Stimulated activated naive CD8-positive, alpha-beta T cell treated with anti-CD3 and anti-CD28 coated beads, Interleukin-15, Interleukin-2, amounts not matched to agents 100 ng/mL and 50 ng/mL, for 24 hours (primary cell): ENCODE results near the gene VPS13D.
A peak's percentile ranks its signal among the peaks of the same experiment; 100 is the strongest.
"Not testable (repeated sequence)": the region's sequence is repeated elsewhere in the genome, so short reads cannot be mapped to it uniquely, and the experiment has no call there.

Source experiments
- H3K27ac Mint-ChIP-seq: one replicate; pipeline ENCODE4 v1.8.0; 2021; ENCODE audit warnings: mild to moderate bottlenecking, mixed read lengths
- H3K27me3 Mint-ChIP-seq: one replicate; pipeline ENCODE4 v1.8.0; 2021; ENCODE audit warnings: mixed read lengths
- H3K36me3 Mint-ChIP-seq: one replicate; pipeline ENCODE4 v1.8.0; 2021; ENCODE audit warnings: low read depth, mixed read lengths
- H3K4me1 Mint-ChIP-seq: one replicate; pipeline ENCODE4 v1.8.0; 2021; ENCODE audit warnings: low read depth, mixed read lengths
- H3K4me3 Mint-ChIP-seq: one replicate; pipeline ENCODE4 v1.8.0; 2021; ENCODE audit warnings: mild to moderate bottlenecking, mixed read lengths
- H3K9me3 Mint-ChIP-seq: one replicate; pipeline ENCODE4 v1.8.0; 2021; ENCODE audit warnings: mixed read lengths

The VPS13D gene

DNA sequence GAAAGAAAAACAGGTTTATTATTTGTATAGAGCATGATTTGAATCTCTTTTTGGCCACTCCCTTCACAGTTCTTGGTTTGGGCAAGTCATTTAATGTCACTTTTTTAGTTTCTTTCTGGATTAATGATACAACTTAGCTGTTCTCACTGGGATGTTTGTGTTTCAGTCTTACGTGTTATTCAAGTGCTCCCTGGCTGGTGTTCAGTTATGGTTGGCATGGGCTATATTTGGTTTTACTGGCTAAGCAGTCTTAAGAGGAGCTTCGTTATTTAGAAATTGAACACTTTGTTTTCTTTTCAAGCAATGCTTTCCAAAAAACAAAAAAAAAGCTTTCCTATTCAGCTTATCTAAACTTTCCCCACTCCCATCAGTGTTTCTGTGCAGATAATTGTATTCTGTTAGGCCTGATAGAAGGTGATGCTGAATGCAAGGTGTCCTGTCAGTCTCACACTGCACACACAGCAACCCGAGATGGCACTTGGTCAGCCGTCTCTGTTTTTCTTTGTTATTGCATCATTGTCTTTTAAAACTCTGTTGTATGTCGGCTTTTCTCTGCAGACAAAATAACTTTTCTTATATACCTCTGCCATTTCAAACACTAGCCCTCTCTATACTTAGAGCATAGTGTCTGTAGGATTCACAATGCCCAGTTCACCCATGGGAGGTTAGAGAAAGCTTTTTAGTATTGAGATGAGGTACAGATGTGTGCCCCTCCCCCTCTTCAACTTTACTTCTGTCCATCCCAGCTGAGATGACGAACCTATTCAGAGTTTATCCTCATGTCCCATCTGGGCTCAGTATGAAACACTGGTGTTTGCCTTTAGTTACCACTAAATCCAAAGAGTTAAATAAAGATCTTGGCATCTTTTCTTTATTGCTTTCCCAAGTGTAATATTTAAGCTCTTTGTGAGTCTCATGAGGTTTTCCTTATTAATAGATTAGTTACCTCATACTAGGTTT is 80.2 kb downstream of the VPS13D start:
- H3K27ac Mint-ChIP-seq: peak overlapping the region; percentile 54
- H3K9me3 Mint-ChIP-seq: no peaks in the 10 kb centered on the region
- no peaks in the 10 kb centered on the region for H3K27me3 Mint-ChIP-seq
- no peak overlapping the region for H3K4me3 Mint-ChIP-seq
- peaks cover 2% of the 10 kb centered on the region for H3K4me1 Mint-ChIP-seq
- H3K36me3 Mint-ChIP-seq: peaks cover 74% of the 10 kb centered on the region

DNA sequence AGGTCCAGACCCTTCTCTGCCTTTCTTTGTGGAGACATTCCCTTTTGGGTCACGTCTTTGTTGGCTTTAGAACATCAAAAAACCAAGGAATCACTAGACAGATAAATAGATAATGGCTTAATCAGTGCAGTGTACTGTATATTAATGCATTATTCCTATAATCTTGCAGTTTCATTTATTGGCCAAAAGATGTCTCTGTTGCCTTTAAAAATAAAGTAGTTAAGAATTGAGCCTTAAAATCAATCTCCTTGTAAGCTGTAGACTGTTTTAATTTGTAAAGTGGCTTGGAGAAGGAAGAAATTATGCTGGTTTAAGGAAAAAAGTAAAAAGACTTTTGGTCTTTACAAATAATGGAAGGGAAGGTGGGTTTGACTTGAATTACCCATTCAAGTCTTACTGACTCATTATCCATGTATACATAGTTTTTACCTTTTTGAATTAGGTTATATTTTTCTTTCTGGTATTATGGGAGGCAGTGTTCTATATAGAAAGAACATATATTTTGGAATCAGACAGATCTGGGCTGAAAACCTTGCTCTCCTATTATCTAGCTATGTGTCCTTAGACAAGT is 84.6 kb downstream of the VPS13D start:
- Mint-ChIP-seq H3K9me3 (no peaks in the 10 kb centered on the region), H3K36me3 (peaks cover 62% of the 10 kb centered on the region), H3K4me1 (peaks cover 6% of the 10 kb centered on the region), H3K4me3 (no peak overlapping the region), H3K27me3 (no peaks in the 10 kb centered on the region), H3K27ac (peak overlapping the region; percentile 14)

DNA sequence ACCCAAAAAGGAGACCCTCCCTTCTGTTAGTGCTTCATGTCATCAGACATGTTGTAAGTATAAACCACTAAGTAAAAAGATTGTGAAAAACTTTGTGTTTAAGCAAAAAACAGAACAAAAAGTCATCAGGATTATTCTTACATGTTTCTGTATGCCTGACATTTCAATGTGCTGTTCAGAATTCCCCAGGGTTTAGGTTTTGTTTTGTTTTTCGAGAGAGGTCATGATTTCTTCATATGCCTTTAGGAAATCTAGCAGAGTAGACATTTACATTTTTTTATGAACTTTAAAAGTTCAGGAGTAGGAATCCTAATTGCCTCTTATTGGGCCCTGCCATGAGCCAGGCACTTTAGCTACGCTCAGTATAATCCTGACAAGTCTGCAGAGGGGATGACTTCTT is 85.3 kb downstream of the VPS13D start:
- no peak overlapping the region for H3K4me3 Mint-ChIP-seq
- H3K4me1 Mint-ChIP-seq: peaks cover 6% of the 10 kb centered on the region
- H3K27me3 Mint-ChIP-seq: no peaks in the 10 kb centered on the region
- peaks cover 64% of the 10 kb centered on the region for H3K36me3 Mint-ChIP-seq
- no peaks in the 10 kb centered on the region for H3K9me3 Mint-ChIP-seq
- H3K27ac Mint-ChIP-seq: peak overlapping the region; percentile 56

DNA sequence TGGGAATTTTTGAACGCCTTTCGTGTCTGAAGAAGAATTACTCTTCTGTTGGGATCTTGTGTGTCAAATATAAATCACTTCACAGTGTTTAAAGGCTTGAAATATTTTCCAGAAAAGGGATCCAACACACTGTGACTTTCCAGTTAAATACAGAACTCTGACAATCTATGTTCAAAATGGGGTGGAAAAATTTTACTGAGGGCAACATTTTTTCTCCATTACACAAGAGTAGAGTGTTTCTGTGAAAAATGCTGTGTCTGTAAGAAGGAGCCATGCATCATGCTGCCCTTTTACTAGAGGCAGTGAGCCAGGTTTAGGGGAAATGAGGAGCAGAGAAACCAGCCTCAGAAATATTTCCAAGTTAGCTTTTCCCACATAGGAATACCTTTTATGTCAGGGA is 86.5 kb downstream of the VPS13D start:
- peaks cover 10% of the 10 kb centered on the region for H3K4me1 Mint-ChIP-seq
- no peak overlapping the region for H3K4me3 Mint-ChIP-seq
- peaks cover 68% of the 10 kb centered on the region for H3K36me3 Mint-ChIP-seq
- H3K27ac Mint-ChIP-seq: no peak overlapping the region
- no peaks in the 10 kb centered on the region for H3K9me3 Mint-ChIP-seq
- no peaks in the 10 kb centered on the region for H3K27me3 Mint-ChIP-seq

DNA sequence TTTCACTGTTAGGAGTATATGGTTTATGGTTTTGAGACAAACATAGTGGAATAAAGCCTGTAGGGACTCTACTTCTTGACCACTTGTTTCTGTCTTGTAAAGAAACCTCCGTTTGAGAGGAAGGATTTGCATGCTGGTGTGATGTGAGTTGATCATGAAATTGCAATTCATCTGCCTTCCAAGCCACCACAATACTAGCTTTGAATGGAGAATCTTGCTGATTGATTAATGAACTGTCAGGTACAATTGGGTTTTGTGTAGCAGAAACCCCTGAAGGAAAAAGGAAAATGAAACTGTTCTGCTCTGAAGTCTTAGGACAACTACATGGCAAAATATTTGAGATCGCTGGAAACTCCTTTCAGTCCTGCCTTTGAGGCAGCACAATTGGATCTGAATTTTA is 90.7 kb downstream of the VPS13D start:
- Mint-ChIP-seq H3K4me3 (no peak overlapping the region), H3K27ac (no peak overlapping the region), H3K4me1 (peaks cover 4% of the 10 kb centered on the region), H3K36me3 (peaks cover 59% of the 10 kb centered on the region), H3K9me3 (no peaks in the 10 kb centered on the region), H3K27me3 (no peaks in the 10 kb centered on the region)

DNA sequence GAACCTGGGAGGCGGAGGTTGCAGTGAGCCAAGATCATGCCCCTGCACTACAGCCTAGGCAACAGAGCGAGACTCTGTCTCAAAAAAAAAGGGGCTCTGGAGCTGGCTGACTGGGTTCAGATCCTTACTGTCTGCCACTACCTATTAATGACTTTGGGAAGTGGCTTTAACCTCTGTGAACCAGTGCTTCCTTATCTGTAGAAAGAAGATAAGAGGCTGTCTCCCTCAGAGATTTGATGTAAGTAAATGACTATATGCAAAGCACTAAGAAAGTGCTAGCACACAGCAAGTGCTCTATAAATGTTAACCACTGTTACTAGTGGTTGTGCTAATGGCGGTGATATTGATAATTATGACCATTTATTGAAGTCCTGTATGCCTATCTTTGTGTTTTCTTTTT is 94.6 kb downstream of the VPS13D start:
- Mint-ChIP-seq H3K4me3 (no peak overlapping the region), H3K27ac (no peak overlapping the region), H3K9me3 (no peaks in the 10 kb centered on the region), H3K4me1 (peaks cover 9% of the 10 kb centered on the region), H3K36me3 (peaks cover 58% of the 10 kb centered on the region), H3K27me3 (no peaks in the 10 kb centered on the region)

DNA sequence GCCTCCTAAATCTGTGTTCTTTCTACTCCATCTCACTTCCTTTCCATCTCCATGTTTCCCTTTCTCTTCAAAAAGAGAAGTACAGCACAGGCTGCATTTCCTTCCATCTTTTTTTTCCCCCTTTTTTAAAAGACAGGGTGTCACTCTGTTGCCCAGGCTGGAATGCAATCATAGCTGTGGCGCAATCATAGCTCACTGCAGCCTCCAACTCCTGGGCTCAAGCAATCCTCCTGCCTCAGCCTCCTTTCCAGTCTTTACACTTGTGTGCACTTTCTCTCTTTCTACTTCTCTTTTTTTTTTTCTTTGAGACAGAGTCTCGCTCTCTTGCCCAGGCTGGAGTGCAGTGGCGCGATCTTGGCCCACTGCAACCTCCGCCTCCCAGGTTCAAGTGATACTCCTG is 95.1 kb downstream of the VPS13D start:
- not testable (repeated sequence) for H3K27me3 Mint-ChIP-seq, H3K4me3 Mint-ChIP-seq, H3K4me1 Mint-ChIP-seq, H3K27ac Mint-ChIP-seq, H3K9me3 Mint-ChIP-seq
- H3K36me3 Mint-ChIP-seq: peaks cover 56% of the 10 kb centered on the region

DNA sequence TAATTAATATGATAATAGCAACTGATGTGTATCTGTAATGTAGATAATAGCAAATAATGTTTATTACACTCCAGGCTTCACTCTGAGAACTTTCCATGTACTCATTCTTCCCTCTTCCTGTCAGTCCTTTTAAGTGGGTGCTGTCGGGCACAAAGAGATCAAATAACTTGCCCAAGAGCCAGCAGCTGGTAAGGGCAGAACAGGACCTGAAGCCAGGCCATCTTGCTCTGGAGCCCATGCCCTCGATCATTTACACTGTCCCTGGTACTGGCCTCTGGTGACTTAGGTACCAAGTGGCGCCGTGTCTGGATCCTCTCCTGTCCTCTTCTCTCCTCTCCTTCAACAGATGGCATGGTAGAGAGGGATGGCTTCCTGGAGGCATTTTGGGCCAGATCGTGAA is 97.2 kb downstream of the VPS13D start:
- H3K36me3 Mint-ChIP-seq: peaks cover 49% of the 10 kb centered on the region
- no peaks in the 10 kb centered on the region for H3K27me3 Mint-ChIP-seq
- H3K27ac Mint-ChIP-seq: no peak overlapping the region
- no peaks in the 10 kb centered on the region for H3K9me3 Mint-ChIP-seq
- H3K4me3 Mint-ChIP-seq: no peak overlapping the region
- H3K4me1 Mint-ChIP-seq: peaks cover 6% of the 10 kb centered on the region

DNA sequence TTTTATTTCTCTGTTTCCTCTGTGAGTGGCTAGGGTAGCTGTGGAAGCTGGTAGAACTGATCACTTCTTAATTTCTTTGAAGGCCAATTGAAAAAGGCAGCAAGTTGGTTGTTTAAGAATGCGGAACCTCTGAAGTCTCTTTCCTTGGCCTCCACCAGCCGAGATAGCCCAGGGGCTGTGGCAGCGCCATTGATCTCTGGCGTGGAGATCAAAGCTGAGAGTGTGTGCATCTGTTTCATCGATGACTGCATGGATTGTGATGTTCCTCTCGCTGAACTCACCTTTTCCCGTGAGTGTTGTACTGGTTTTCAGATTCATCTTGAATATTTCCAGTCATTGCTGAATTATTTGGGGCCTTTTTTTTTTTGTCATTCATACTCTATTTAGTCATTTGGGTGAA is 97.7 kb downstream of the VPS13D start:
- peaks cover 48% of the 10 kb centered on the region for H3K36me3 Mint-ChIP-seq
- no peaks in the 10 kb centered on the region for H3K9me3 Mint-ChIP-seq
- no peaks in the 10 kb centered on the region for H3K27me3 Mint-ChIP-seq
- H3K4me3 Mint-ChIP-seq: no peak overlapping the region
- H3K27ac Mint-ChIP-seq: peak overlapping the region; percentile 18
- peaks cover 6% of the 10 kb centered on the region for H3K4me1 Mint-ChIP-seq

DNA sequence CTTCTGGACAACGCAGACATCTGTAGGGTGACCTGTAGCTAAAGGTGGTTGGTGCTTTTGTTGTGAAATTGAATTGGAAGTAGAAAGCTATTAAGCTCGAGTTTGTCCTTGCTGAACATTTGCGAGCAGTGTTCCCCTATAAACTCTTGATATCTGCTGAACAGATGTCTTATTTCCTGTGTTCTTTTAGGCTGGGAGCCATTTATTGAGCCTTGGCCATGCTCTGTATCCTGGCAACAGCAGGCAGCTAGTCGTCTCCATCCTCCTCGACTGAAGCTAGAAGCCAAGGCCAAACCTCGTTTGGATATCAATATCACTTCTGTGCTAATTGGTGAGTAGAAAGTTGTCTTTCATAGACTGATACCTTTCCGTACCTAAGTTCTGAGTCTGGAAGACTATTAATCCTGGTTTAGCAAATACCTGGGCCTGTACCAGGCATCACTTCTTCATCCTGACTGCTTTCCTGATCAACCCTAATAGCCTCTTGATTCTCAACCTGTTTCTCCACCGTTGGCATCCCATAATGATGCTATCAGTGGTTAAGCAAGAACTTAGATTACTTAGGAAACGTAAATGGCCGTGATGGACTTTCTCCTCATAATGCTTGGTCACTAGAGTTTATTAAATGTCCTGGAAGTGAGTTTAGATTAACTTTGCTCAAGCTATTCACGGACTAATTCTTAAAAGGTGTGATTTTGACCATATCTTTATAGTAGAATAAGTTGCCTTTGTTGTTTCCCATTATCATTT is 103.4 kb downstream of the VPS13D start:
- no peak overlapping the region for H3K27ac Mint-ChIP-seq

DNA sequence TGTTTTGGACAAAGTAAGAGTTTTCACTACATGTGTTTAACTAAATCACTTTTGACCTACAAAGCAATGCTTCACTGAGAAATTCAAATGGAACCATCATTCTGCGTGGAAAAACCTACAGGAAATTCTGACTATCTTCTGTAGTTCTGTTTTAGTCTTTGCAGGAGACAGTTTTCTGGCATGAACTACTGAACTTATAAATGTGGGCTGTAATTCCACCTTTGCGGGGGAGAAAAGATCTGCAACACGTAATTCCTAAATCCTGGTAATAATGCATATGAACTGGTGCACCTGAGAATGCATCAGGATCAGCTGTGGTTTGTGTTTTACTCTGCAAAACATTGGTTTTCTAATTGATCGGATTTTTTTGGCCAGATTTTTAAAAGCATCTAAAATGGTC is 106.0 kb downstream of the VPS13D start:
- Mint-ChIP-seq H3K4me3 (no peak overlapping the region), H3K27ac (no peak overlapping the region), H3K9me3 (no peaks in the 10 kb centered on the region), H3K36me3 (peaks cover 83% of the 10 kb centered on the region), H3K4me1 (peaks cover 23% of the 10 kb centered on the region), H3K27me3 (no peaks in the 10 kb centered on the region)

More for the DNA sequence above, 103.4 kb downstream of the VPS13D start:
- no peaks in the 10 kb centered on the region for H3K27me3 Mint-ChIP-seq
- no peak overlapping the region for H3K4me3 Mint-ChIP-seq
- H3K9me3 Mint-ChIP-seq: no peaks in the 10 kb centered on the region
- H3K36me3 Mint-ChIP-seq: peaks cover 73% of the 10 kb centered on the region
- peaks cover 12% of the 10 kb centered on the region for H3K4me1 Mint-ChIP-seq

DNA sequence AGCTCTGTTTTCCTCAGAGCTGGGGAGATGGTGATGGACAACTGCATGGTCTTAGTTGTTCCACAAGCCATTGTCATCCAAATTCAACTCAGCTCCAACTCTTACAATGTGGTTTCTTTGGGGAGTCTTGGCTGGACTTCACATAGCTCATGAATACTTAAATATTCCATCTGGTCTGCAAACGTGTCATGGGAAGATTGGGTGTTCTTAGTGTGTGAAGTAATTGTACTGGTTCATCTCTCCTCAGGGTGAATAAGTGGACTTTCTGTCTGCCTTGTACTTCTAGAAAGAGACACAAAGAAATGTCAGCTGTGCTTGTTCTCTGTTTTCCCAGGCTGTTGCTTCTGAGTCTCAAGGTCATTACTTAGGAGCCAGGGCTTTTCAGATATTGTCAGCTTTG is 106.6 kb downstream of the VPS13D start:
- Mint-ChIP-seq H3K27me3 (no peaks in the 10 kb centered on the region), H3K36me3 (peaks cover 85% of the 10 kb centered on the region), H3K4me3 (no peak overlapping the region), H3K4me1 (peaks cover 29% of the 10 kb centered on the region), H3K27ac (no peak overlapping the region), H3K9me3 (no peaks in the 10 kb centered on the region)

DNA sequence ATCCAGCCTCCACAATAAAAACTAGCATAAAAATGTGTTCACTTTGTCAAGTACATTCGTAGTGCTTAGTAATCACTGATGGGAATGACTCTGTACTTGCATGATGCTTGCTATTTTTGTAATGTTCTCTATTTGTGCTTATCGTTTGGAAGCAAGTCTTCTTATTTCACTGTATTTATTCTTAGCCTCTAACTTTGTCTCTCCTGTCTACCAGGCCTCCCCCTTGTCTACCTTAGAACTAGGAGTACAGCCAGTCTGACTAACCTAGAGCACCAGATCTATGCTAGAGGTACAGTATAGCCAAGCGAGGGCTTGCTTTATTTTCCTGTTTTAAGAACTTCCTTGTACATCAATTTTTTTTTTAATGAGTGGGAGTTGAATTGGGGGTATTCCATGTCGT is 108.2 kb downstream of the VPS13D start:
- H3K27ac Mint-ChIP-seq: no peak overlapping the region

DNA sequence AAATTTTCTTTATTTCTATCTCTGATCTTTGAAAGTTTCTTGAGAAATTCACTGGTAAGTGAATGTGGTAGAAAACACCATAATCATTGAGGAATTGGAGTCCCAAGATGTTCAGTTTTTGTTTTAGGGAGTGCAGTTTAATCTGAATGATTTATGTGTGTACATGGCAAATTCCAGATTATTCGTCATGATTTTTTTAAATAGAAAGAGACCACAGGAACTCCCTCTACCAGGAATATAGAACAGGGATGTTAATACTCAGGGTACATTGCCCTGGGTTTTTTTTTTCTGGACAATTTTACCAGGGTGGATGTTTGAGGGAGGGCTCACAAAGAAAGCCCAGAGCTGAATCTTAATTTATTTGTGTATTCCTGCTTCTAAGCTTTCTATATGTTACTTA is 109.0 kb downstream of the VPS13D start:
- Mint-ChIP-seq H3K4me1 (peaks cover 47% of the 10 kb centered on the region), H3K27me3 (no peaks in the 10 kb centered on the region), H3K36me3 (peaks cover 82% of the 10 kb centered on the region), H3K9me3 (no peaks in the 10 kb centered on the region), H3K27ac (no peak overlapping the region), H3K4me3 (no peak overlapping the region)

More for the DNA sequence above, 108.2 kb downstream of the VPS13D start:
- H3K9me3 Mint-ChIP-seq: no peaks in the 10 kb centered on the region
- no peak overlapping the region for H3K4me3 Mint-ChIP-seq
- H3K36me3 Mint-ChIP-seq: peaks cover 86% of the 10 kb centered on the region
- peaks cover 43% of the 10 kb centered on the region for H3K4me1 Mint-ChIP-seq
- H3K27me3 Mint-ChIP-seq: no peaks in the 10 kb centered on the region

DNA sequence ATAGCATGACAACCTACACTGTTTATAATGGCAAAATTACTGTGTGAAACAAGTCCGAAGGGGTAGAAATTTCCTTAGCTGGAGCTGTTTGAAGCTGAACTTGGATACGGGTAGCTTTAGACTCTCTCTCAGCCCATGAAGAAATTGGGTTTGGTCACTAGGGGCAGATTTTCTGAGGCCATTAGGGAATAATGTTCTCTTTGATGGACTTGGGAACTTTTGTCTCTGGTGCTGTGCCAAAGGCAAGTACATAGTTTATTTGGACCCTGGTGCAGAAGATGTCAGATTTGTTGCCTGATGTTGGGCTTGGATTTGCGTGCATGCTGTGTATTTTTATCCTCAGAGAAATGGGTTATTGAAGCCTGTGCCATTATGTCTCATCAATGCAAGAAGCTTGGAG is 109.6 kb downstream of the VPS13D start:
- no peaks in the 10 kb centered on the region for H3K27me3 Mint-ChIP-seq

More for the DNA sequence above, 109.6 kb downstream of the VPS13D start:
- no peaks in the 10 kb centered on the region for H3K9me3 Mint-ChIP-seq
- H3K4me3 Mint-ChIP-seq: no peak overlapping the region
- H3K36me3 Mint-ChIP-seq: peaks cover 78% of the 10 kb centered on the region
- H3K4me1 Mint-ChIP-seq: peaks cover 53% of the 10 kb centered on the region
- H3K27ac Mint-ChIP-seq: no peak overlapping the region
